Stimulated activated CD8-positive, alpha-beta memory T cell treated with anti-CD3 and anti-CD28 coated beads, Interleukin-15, amount 100 ng/mL, for 1 hour (primary cell): ENCODE data around the gene HSPB1.
A peak's percentile ranks its signal among the peaks of the same experiment; 100 is the strongest.
"Not testable (repeated sequence)": the region's sequence is repeated elsewhere in the genome, so short reads cannot be mapped to it uniquely, and the experiment has no call there.

Source experiments
- DNase-seq: peaks from one replicate; pipeline ENCODE4 v3.0.0-alpha.2; 2020; ENCODE audit warnings: low read depth

The HSPB1 gene

DNA sequence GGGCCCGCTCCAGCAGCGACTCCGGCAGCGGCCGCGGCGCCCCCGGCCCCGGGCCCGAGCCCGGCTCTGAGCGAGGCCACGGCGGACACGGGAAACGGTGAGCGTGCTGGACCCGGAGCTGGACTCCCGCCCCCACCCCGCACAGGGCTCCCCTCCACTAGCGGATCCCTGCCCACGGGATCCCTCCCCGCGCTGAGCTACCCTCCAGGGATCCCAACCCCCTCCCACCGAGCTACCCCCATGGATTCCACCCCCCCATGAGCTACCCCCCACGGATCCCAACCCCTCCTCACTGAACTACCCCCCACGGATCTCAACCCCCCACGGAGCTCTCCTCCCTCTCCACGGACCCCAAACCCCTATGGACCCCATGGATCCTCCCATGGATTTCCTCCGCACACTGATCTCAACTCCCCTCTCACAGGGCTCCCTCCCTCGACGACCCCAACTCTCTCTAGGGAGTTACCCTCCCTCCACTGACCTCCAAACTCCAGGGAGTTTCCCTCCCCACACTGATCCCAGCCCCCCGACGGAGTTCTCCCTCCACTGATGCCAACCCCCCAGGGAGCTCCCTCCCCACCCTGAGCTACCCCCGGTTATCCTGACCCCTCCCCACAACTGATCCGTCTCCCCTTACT, 20.6 kb upstream of the HSPB1 start:
- no peak for DNase-seq

DNA sequence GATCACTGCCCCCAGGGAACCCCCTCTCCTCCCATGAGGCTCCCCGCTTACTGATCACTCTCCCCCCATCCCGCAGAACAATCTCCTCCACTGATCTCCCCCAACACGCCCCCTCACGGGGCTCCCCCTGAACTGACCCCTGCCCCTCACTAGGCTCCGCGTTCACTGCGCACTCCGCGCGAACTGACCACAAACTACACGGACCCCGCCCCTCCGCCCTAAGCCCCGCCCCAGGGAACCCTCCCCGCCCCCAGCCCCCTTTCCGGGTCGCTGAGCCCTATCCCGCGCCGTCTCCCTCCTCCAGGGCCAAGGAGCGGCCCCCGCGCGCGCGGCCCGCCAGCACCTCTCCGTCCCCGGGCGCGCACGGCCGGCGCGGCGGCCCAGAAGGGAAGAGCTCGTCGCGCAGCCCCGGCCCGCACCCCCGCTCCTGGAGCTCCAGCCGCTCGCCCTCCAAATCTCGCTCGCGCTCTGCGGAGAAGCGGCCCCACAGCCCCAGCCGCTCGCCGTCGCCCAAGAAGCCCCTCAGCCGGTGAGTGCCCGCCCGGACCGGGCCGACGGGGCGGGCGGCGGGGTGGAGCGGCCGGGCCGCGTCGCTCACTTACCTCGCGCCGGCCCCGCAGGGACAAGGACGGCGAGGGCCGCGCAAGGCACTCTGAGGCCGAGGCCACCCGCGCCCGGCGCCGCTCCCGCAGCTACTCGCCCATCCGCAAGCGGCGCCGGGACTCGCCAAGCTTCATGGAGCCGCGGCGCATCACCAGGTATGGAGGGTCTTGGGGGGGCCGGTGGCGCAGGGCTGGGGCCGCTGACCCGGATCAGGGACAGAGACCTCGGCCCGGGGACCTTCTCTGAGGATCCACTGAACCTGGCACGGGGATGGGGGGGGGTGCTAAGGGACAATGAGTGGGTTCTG, 19.9 kb upstream of the HSPB1 start:
- DNase-seq: no peak

GRCh38 chr7:76283254-76284159, 19.0 kb upstream of the HSPB1 start:
- DNase-seq: no peak

DNA sequence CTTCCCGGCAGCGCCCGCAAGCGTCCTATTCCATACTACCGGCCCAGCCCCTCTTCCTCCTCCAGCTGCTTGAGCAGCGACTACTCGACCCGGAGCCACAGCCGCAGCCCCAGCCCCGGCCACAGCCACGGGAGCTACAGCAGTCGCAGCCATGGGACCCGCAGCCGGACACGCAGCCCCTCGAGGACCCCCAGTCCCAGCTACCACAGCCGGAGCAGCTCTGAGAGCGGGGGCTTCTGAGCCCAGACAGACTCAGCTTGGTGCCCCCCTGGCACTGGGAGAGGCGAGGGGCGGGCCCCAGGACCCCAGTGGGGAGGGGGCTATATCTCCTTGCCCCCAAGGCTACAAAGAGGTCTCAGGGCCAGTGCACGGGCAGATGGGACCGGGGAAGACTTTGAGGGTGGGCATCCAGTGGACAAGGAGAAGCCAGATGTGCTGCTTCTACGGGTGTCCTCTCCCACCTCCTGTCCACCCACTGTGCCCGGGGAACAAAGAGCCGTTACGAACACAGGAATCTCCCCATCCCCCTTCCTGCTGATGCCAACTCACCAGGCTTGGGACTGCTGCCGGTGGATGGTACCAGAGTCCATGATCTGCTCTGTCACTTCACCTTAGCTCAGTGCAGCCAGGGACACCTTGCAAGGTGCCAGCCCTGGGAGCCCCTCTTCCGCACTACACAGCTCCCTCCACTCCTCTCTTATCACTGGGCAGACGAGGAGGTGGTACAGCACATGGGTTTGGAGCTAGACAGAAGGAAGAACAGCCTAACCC, 16.7 kb upstream of the HSPB1 start:
- no peak for DNase-seq

DNA sequence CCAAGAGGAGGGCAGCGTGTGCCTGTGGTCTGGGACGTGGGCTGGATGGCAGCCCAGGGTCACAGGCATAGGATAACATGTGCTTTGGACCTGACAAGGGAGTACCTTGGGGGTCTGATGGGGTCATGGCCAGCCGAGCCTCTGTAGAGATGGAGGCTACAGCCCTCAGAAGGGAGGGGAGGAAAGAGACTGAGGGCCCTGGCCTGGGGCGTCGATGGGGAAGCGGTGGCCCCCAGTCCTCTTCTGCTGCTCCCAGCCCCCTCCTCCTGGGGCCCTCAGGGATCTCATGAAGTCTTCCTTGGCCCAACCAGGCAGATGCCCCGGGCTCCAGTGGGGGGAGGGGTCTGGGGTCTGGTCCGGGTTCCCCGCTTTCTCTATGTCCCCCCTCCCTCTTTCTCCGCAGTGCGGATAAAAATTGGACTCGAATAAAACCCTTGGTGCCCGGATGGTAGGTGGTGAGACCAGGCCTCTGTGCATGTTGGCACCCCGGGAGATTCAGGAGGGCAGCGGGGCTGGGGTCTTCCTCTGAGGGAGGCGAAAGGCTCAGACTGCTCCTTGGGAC, 15.6 kb upstream of the HSPB1 start:
- no peak for DNase-seq

- DNase-seq: not testable (repeated sequence)
Observed at GRCh38 chr7:76290847-76291350, 11.6 kb upstream of the HSPB1 start.

- DNase-seq: peak; percentile 83
Observed at GRCh38 chr7:76291351-76292212, 10.9 kb upstream of the HSPB1 start.

DNA sequence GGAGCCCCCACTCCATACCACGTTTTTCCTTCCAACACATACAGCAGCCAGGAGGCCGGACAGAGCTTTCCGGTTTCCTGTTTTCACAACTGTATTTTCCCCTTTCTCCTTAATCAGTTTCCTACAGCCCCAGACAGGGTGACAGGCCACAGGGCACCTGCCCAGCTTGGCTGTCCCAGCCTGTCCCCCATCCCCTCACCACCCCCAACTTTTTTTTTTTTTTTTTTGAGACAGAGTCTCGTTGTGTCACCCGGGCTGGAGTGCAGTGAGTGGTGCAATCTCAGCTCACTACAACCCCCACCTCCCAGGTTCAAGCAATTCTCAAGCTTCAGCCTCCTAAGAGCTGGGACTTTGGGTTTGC, 10.3 kb upstream of the HSPB1 start:
- no peak for DNase-seq

- DNase-seq: not testable (repeated sequence)
Observed at GRCh38 chr7:76292911-76293310, 9.6 kb upstream of the HSPB1 start.

DNA sequence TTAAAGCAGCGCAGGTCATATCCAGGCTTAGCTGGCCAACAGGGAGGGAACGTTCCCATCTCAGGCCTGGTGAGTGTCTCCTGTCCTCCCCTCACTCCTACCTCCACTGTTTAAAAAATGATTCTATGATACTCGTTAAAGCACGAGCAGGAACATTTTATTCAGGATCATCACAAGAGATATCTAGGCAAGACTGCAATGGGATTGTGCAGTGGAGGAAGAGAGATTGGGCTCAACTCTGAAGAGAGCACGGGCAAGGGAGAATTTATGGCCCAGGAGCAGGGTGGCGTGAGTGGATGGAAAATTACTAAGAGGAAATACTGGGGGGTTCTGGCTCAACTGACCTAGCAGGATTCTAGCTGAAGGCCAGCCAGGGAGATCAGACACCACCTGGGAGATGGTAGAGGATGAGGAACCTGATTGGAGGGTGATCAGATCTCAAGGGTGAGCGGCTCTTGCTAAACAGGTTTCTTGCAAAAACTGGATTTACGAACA, 9.0 kb upstream of the HSPB1 start:
- no peak for DNase-seq

- no peak for DNase-seq
Observed at GRCh38 chr7:76294344-76295024, 8.0 kb upstream of the HSPB1 start.

DNA sequence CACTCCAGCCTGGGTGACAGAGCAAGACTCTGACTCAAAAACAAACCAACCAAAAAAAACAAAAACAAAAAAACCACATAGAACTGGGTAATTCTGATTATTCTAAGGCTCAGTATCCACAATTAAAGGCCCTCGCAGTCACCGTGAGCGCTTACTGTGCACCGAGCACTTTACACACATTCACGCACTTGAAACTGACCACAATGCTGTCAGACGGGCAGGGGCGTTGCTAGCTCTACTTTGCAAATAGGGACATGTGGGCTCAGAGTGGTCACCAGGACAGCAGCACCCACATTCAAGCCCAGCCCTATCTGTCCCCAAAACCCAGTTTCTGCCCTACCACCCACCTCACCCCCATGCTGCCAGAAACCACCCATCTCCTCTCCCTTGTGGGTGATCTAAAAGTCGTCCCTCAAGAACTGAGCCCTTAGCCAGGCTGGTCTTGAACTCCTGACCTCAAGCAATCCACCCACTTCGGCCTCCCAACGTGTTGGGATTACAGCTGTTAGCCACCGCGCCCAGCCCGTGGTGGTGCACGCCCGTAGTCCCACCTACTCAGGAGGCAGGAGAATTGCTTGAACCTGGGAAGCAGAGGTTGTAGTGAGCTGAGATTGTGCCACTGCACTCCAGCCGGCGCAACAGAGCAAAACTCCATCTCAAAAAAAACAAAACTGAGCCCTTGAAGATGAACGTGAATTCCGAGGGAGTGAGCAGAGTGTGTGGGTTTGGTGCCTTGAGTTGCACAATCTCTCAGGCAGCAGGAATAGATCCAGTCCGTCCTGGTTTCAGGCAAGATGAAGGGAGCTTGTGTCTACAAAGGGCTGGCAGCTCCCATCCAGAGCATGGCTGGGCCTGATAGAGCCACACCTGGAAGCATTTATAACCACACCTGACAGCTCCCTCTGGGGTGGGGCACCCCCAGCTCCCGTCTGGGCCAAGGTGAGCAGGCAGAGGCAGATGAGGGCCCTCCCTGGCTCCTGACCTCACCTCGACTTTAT, 5.4 kb upstream of the HSPB1 start:
- DNase-seq: no peak

- no peak for DNase-seq
Observed at GRCh38 chr7:76300166-76300731, 2.2 kb upstream of the HSPB1 start.

GRCh38 chr7:76301000-76301399, 1.5 kb upstream of the HSPB1 start:
- no peak for DNase-seq

DNA sequence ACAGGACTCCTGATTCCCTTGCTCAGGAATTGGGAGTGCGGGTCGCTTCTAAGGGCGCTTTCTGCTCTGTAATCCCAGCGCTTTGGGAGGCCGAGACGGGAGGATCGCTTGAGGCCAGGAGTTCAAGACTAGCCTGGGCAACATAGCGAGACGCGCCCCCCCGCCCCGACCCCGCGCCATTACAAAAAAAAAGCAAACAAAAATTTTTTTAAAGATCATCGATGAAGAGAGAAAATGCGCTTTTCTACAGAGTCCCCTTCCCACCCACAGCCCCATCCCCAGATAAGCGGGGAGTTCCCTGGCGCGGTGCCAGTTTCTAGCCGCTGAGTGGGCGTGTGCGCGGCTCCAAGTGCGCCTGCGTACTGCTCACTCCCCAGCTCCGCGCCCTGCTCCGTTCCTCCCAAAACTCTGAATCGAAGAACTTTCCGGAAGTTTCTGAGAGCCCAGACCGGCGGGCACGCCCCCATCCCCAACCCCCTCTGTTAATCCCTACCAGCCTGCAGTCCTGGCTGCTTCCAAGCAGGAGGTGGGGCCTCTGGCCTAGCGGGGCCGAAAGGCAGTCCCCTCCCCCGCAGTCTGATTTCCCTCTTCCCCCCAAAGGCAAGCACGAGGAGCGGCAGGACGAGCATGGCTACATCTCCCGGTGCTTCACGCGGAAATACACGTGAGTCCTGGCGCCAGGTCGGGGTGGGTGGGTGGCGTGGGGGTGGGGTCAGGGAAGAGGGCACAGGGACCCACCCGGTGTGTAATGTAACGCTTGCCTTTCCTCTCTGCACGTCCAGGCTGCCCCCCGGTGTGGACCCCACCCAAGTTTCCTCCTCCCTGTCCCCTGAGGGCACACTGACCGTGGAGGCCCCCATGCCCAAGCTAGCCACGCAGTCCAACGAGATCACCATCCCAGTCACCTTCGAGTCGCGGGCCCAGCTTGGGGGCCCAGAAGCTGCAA, 1.0 kb downstream of the HSPB1 start:
- DNase-seq: peak; percentile 60

DNA sequence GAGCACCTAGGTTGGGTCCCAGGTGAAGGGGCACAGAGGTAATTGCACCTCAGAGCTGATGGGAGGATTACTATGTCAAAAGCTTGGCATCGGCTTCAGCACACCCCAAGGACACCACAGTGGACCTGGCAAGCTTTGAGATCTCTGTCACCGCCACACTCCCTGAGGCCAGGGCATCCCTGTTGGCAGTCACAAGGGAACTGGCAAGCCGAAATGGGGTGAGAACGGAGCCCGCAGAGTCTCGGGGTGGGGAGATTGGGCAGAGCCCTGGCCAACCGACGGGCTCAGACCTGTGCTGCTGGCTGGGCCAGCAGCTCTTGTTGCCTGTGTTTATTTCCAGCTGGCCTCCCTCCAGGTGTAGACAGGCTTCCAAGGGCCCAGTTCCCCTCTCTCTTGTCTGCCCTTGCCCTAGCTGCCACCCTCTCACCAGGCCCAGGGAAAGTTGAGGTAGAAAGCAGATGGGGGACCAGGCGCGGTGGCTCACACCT, 2.5 kb downstream of the HSPB1 start:
- DNase-seq: no peak
